KMS-11 (cell line): ENCODE results near the gene CACNA1D.

Experiments used
- H2AFZ ChIP-seq: fragments of 200-600 bp; sonication (generic); 2 replicates; pipeline ENCODE4 v1.6.1; 2016; ENCODE audit warnings: antibody characterized with exemption, mixed run types, low read depth
- H3K27ac ChIP-seq: fragments of 200-600 bp; sonication (generic); 2 replicates; pipeline ENCODE4 v1.6.1; 2016; ENCODE audit warnings: mild to moderate bottlenecking, mixed run types
- H3K27me3 ChIP-seq: fragments of 200-600 bp; sonication (generic); 2 replicates; pipeline ENCODE4 v1.6.1; 2017; ENCODE audit warnings: mild to moderate bottlenecking, low read depth, mixed run types, moderate library complexity; ENCODE audit not compliant: insufficient read depth
- H3K36me3 ChIP-seq: fragments of 200-600 bp; sonication (generic); 2 replicates; pipeline ENCODE4 v1.6.1; 2017; ENCODE audit warnings: mild to moderate bottlenecking, mixed run types; ENCODE audit not compliant: insufficient read depth
- H3K4me1 ChIP-seq: fragments of 200-600 bp; sonication (generic); 2 replicates; pipeline ENCODE4 v1.6.1; 2016; ENCODE audit warnings: mild to moderate bottlenecking, low read depth, mixed run types; ENCODE audit not compliant: poor library complexity, severe bottlenecking
- H3K4me2 ChIP-seq: fragments of 200-600 bp; sonication (generic); 2 replicates; pipeline ENCODE4 v1.7.0; 2016; ENCODE audit warnings: mild to moderate bottlenecking, mixed run types
- H3K4me3 ChIP-seq: fragments of 200-600 bp; sonication (generic); IDR thresholded peaks from 2 replicates; pipeline ENCODE4 v1.6.1; 2017; ENCODE audit warnings: low read depth, low read length, mixed read lengths; ENCODE audit not compliant: insufficient read depth
- H3K79me2 ChIP-seq: fragments of 200-600 bp; sonication (generic); 2 replicates; pipeline ENCODE4 v1.6.1; 2016; ENCODE audit warnings: low read depth, mixed run types; ENCODE audit not compliant: insufficient read depth
- H3K9ac ChIP-seq: fragments of 200-600 bp; sonication (generic); 2 replicates; pipeline ENCODE4 v1.6.1; 2016; ENCODE audit warnings: mild to moderate bottlenecking, mixed run types
- H4K20me1 ChIP-seq: fragments of 200-600 bp; sonication (generic); 2 replicates; pipeline ENCODE4 v1.6.1; 2016; ENCODE audit warnings: mild to moderate bottlenecking, mixed run types; ENCODE audit not compliant: insufficient read depth
- TF ChIP-seq, protein P1 (sequence below): fragments of 200-600 bp; sonication (generic); conservative IDR thresholded peaks from 2 replicates; pipeline ENCODE4 v1.6.1; 2017; ENCODE audit warnings: low read depth, mild to moderate bottlenecking, antibody characterized with exemption, low read length, moderate library complexity, mixed read lengths

Gene CACNA1D

DNA sequence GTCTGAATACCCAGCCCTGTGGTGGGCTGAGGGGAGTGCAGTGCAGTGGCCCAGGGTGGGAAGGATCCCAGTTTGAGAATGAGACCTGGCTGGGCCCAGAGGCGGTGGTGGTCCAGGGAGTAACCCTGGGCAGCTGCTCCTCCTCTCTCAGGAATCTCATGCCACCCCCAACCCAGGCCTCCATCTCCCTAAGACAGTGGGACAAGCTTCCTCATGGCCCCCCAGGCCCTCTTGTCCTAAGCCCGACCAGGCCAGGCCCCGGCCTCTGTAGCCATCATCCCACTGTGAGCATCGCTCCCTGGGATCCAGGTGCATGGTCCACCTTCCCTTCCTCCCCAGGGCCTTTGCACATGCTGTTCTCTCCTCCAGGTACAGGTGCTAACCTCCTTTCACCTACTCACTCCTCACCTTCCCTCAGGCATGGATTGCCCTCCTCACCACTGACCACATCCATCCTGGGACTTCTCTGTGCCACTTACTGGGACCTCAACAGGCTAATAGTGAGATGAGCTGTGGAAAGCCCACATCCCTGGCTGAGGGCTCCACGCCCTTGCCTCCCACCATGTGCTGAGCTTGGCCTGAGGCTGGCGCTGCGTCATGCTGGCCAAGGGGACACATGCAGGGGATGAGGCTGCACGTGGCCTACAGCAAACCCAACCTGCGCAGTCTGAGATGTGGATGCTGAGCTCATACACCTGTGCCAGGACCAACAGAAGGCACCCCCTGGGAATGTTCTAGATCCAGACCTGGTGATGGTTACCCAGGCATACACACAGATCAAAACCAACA lies 341.9 kb downstream of the CACNA1D start:
- Histone ChIP-seq H4K20me1 (no peaks in the 10 kb centered on the region), H3K27ac (no peak overlapping the region), H3K79me2 (no peaks in the 10 kb centered on the region), H3K9ac (no peak overlapping the region), H2AFZ (no peak overlapping the region), H3K36me3 (no peaks in the 10 kb centered on the region), H3K4me1 (no peaks in the 10 kb centered on the region), H3K4me2 (no peak overlapping the region), H3K27me3 (no peaks in the 10 kb centered on the region), H3K4me3 (no peak overlapping the region)
- TF ChIP-seq, protein P1, sequence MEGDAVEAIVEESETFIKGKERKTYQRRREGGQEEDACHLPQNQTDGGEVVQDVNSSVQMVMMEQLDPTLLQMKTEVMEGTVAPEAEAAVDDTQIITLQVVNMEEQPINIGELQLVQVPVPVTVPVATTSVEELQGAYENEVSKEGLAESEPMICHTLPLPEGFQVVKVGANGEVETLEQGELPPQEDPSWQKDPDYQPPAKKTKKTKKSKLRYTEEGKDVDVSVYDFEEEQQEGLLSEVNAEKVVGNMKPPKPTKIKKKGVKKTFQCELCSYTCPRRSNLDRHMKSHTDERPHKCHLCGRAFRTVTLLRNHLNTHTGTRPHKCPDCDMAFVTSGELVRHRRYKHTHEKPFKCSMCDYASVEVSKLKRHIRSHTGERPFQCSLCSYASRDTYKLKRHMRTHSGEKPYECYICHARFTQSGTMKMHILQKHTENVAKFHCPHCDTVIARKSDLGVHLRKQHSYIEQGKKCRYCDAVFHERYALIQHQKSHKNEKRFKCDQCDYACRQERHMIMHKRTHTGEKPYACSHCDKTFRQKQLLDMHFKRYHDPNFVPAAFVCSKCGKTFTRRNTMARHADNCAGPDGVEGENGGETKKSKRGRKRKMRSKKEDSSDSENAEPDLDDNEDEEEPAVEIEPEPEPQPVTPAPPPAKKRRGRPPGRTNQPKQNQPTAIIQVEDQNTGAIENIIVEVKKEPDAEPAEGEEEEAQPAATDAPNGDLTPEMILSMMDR: no peak

DNA sequence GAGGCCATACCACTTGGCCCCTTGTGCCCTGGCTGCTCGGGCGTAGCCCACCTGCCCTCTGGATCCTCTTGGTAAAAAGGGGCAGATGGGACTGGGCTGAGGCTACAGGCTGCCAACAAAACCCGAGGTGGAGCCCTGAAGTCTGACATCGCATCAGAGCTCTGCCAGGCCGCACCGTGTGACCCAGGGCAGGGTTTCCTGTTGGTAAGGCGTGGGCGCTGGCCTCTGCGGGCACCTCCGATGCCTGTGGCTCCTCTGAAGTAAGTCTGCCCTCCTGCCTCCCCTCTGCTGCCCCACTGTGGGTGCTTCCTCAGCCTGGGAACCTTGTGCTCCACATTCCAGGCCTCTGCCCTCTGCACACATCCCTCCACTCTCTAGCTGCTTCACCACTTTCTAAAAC lies 342.9 kb downstream of the CACNA1D start:
- TF ChIP-seq, protein P1: no peak
- H3K27ac ChIP-seq: no peak overlapping the region
- H3K4me3 ChIP-seq: no peak overlapping the region
- no peak overlapping the region for H3K4me2 ChIP-seq
- no peaks in the 10 kb centered on the region for H3K79me2 ChIP-seq
- H2AFZ ChIP-seq: no peak overlapping the region
- H3K27me3 ChIP-seq: no peaks in the 10 kb centered on the region
- H3K4me1 ChIP-seq: no peaks in the 10 kb centered on the region
- no peaks in the 10 kb centered on the region for H4K20me1 ChIP-seq
- no peaks in the 10 kb centered on the region for H3K36me3 ChIP-seq
- no peak overlapping the region for H3K9ac ChIP-seq

DNA sequence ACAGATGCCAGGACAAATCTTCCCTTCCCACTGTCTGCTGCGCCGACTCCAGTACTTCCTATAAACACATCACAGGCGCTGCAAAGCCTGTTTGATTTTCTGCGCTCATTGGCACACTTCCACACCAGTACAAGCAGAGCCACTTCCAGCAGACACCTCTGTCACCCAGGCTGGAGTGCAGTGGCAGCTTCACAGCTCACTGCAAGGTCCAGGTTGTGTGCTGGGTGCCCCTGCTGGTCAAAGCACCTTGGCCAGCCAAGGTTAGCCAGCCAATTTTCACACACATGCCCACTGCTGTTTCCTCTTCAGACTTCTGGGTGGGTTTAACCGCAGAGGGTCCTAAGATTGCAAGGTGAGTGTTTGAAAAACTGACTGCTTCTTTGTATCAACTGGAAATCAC lies 346.9 kb downstream of the CACNA1D start:
- Histone ChIP-seq H3K4me3 (no peak overlapping the region), H3K4me1 (no peaks in the 10 kb centered on the region), H3K36me3 (no peaks in the 10 kb centered on the region), H3K27me3 (no peaks in the 10 kb centered on the region), H3K79me2 (no peaks in the 10 kb centered on the region), H2AFZ (no peak overlapping the region), H4K20me1 (no peaks in the 10 kb centered on the region), H3K9ac (no peak overlapping the region), H3K27ac (no peak overlapping the region), H3K4me2 (no peak overlapping the region)
- TF ChIP-seq, protein P1: no peak

DNA sequence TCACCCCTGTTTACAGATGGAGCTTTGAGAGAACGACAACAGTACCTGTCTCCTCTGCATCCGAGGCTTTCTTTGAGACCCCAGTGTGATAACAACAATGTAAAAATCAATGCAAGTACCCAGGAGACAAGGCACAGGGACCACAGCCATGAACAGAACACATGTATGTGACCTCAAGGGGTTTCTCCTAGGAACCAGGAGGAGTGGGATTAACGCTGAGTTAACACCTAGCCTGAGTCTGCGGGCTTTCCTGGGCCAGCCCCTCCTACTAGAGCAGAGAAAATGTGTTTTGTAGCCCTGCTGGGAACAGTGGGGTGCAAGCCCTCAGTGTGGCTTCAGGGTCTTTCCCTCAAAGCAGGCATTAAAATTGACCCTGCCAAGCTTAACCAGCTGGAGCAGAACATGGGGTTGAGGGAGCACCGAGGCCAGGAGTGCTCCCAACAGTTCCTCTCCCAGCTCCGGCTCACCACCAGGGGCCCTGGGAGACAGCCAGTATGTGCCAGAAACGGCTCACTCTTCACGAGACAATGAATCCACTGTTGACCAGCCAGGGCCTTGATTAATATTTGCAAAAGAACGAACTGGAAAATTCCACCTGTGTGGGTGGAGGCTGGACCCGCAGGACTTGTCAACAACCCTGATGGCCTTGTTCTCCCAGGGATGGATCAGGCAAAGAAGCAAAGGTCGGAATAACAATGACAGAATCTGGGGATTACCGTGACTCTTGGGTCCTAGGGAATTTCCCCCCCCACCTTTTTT lies 348.2 kb downstream of the CACNA1D start:
- Histone ChIP-seq H3K4me1 (no peaks in the 10 kb centered on the region), H3K9ac (no peak overlapping the region), H3K27ac (no peak overlapping the region), H3K36me3 (no peaks in the 10 kb centered on the region), H2AFZ (no peak overlapping the region), H3K27me3 (no peaks in the 10 kb centered on the region), H3K4me2 (no peak overlapping the region), H4K20me1 (no peaks in the 10 kb centered on the region), H3K4me3 (no peak overlapping the region), H3K79me2 (no peaks in the 10 kb centered on the region)
- TF ChIP-seq, protein P1: no peak
